GM18858 (cell line): ENCODE measurements around the gene ABCC3.

Source experiments
- ATAC-seq: cut with Tn5 transposase; IDR thresholded peaks from one replicate; pipeline ENCODE4 v1.9.1; 2021; ENCODE audit not compliant: unreplicated experiment

The ABCC3 gene

GRCh38 chr17:50683434-50684287 lies 49.0 kb downstream of the ABCC3 start:
- no peak for ATAC-seq

DNA sequence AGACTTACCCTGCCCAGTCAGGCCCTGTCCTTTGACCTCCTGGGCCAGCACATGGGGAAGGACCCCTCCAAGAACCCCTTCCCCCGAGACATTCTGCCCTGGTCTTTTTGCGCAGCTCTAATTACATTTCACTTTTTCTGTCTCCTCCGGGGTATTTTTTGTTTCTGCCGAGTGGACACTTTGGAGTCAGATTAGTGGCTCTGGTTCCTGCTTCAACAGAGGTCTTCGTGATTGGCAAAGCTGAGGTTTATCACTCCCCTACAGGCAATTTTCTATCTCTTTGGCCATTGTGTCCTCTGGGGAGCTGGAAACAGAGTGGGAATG lies 49.6 kb downstream of the ABCC3 start:
- ATAC-seq, result no peak

GRCh38 chr17:50684612-50685333 lies 50.1 kb downstream of the ABCC3 start:
- no peak for ATAC-seq

DNA sequence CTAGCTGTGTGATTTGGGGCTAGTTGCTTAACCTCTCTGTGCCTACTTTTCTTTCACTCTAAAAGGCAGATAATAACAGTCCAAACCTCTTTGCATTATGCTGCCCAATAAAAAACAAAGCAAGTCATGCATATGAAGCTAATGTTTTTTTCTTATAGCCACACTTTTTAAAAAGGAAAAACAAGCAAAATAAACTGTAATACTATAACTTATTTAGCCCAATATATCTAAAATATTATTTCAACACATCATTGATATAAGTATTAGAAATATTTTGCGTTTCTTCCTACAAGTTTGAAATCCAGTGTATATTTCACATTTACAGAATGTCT lies 50.6 kb downstream of the ABCC3 start:
- ATAC-seq, result no peak

DNA sequence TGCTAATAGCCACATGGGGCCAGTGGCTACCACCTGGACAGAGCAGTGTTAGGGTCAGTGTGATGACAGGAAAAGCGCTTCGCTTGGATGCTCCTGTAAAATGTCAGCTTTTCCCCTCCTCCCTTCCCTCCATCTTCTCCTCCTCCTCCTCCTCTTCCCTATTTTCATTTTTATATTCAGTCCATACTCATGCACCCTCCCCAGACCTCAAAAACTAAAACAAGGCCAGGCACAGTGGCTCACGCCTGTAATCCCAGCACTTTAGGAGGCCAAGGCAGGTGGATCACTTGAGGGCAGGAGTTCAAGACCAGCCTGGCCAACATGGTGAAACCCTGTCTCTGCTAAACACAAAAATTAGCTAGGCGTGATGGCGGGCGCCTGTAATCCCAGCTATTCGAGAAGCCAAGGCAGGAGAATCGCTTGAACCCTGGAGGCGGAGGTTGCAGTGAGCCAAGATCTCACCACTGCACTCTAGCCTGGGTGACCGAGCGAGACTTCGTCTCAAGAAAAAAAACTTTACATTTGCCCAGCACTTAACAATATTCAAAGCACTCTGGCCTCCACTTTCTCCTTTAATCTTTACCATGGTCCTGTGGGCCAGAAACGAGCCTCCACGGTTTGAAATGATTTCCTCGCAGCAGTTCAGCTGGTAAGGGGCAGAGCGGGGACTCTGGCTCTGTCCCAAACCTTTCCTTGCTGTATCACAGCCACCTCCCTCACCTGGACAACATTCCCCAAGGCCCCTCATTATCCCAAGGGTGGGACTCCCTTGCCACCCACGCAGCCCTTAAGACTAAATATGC lies 51.2 kb downstream of the ABCC3 start:
- ATAC-seq, result no peak

DNA sequence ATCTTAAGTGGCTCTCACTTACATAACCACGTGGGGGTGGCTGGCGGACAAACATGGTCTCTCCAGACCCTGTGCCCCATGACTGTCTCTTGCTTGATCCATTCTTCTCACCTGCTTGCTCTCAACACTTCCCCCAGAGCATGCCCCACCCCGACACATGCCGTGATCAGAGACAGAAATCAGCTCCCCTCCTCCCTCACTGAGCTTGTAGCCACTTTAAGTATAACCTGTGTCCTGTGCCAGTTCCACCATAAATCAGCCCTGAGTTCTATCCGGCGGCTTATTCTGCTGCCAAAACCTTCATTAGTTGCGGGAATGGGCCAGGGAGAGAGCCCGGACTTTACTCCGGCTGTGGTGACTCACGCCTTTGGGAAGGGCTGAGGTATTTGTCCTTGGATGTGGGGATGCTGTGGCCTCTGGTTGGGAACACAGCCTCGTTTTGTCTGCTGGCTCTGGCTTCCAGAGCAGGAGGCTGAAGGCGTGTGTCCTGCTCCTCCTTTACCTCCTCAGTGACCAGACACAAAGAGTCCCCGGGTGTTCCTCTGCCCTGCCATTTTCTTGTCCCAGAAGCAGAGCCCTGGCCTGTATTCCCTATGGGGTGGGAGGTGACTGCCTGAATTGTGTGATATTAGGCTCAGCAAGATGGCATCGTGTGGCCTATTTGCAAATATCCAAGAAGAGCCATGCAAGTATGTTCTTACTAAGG lies 52.0 kb downstream of the ABCC3 start:
- ATAC-seq, result no peak

- no peak for ATAC-seq
These were observed 52.8 kb downstream of the ABCC3 start for GRCh38 chr17:50687200-50688066.

GRCh38 chr17:50688245-50688644 lies 53.6 kb downstream of the ABCC3 start:
- no peak for ATAC-seq

DNA sequence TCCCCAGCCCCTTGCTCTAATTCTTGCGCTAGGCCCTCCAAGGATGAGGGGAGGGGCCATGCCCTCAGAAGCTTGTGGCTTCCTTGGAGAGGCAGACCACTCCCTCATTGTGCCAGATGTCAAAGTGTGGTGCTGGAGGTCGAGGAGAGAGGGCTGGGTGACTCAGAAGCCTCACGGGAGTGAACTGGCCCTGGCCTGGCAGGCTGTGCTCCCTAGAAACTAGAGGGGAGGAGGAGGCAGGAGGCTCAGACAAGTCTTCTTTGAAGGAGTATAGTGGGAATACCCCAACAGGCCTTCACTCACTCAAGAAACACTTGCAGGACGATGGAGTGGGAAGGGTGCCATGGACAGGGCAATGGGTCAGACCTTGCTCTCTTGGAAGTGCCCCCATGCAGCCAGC lies 54.6 kb downstream of the ABCC3 start:
- ATAC-seq, result no peak

DNA sequence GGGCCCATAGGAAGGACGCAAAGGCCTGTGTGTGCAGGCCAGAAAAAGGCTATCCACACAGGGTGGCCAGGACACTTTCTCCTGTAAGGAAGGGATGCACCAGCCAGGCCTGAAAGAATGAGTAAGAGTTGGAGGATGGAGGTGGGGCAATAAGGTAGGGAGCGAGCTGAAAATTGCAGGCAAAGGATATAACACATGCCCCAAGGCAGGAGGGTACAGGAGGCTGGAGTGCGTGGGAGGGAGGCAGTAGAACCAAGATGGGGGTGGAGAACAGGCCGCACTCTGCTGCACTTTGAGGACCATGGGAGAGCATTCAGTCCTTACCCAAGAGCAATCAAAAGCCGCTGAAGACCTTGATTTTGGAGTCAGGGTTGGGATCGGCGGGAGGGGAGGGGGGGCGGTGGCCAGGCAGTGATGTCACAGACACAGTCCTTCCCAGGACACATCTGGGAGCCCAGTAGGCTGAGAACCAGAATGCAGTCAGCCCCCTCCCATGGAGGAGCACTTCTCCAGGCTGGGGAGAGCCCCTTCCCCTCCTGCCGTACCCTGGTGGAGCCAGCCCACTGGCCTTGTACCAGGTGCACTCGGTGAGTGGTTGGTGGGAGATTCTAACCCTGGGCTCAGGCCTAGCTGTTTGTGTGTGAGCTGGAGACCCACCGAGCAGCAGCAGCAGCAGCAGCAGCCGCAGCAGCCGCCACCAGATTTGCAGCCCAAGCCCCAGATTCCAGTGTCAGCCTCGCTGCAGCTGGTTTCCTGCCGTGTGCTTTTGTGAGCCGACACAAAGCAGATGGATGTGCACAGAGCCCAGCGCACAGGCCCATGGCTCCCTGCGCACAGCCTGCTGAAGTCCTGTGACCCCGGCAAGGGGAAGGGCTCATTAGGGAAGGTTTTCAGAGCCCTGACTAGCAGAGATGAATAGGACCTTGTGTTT lies 55.5 kb downstream of the ABCC3 start:
- no peak for ATAC-seq

DNA sequence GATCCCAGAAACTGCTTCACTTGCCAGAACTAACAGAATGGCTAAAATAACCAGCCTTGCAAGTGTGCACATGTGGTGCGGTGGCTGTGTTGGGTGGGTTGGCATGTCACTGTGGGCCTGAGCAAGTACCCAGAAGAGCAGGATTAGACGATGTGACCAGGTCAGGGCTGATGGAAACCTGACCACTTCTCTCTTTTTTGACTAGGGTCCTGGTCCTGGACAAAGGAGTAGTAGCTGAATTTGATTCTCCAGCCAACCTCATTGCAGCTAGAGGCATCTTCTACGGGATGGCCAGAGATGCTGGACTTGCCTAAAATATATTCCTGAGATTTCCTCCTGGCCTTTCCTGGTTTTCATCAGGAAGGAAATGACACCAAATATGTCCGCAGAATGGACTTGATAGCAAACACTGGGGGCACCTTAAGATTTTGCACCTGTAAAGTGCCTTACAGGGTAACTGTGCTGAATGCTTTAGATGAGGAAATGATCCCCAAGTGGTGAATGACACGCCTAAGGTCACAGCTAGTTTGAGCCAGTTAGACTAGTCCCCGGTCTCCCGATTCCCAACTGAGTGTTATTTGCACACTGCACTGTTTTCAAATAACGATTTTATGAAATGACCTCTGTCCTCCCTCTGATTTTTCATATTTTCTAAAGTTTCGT lies 56.3 kb downstream of the ABCC3 start:
- no peak for ATAC-seq

DNA sequence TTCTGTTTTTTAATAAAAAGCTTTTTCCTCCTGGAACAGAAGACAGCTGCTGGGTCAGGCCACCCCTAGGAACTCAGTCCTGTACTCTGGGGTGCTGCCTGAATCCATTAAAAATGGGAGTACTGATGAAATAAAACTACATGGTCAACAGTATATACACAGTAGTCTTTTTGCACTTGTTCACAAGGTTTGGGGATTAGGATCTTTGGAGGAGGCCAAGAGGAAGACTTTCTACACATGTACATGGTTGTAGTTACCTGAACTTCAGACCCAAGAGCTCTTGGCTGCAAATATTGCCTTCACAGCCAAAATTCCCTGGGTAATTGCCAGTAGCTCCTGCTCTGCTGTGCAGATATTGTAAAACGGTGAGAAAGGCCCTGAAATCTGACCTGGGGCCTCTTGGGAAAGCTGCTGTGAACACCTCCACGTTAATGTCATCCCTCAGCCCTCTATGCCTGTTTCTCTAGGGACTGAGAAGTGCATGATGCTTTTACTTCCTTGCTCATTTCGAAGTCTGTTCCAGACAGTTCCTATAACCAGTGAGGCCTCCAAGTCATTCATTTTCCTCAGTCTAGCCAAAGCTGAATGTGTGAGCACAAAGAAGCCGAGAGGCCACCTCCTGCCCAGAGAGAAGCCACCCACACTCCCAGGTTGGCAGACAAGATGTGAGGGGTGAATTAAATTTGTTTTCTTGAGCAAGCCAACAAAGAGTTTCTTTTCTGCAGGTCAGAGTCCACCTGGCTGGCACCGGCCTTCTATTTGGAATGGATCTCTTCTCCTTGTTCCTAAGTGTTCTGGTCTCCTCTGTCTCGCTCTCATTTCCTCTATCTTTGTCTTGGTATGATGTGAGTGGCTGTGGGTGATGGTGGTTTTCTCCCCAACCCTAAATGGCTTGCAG lies 57.1 kb downstream of the ABCC3 start:
- ATAC-seq, result no peak

GRCh38 chr17:50692448-50693035 lies 57.9 kb downstream of the ABCC3 start:
- no peak for ATAC-seq

- ATAC-seq, result no peak
These were observed 58.5 kb downstream of the ABCC3 start for GRCh38 chr17:50693036-50693682.

DNA sequence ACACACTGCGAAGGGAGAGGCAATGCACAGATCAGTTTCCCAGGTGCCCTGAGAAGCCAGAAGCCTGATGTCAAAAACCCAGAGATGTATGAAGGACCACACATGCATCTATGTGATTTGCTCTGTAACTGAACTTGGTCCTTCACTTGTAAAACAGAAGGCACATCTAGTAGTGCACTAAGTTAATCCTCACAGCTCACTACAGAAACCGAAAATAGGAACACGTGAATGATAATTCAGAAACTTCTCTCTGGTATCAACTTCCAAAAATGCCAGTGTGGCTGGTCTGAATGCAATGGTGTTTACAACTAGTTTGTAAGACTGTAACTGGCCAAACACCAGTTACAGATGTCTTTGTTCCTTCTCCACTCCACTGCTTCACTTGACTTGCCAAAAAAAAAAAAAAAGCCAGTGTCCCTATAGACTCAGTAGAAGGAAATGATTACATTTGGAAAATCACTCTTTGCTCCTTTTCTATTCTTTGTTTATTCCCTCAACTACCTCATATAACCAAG lies 61.7 kb downstream of the ABCC3 start:
- ATAC-seq, result no peak

DNA sequence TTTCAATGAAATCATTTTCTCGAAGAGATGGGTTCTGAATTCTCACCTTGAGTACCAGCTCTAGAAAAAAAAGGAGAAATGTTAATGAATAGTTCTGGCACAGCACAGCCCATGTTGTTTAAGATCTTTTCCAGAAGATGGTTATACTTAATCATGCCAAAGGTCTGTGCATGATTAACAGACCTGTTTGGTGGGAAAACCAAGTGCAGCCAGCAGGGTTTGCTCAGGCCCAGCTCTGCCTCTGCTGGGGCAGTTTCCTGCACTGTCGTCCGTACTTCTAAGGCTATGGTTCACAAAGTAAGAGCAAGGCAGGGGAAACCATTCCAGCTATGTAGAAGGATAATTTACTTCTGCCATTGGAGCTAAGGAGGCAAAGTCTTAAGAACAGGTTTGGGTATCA lies 62.4 kb downstream of the ABCC3 start:
- ATAC-seq, result no peak
